GM12801 (cell line): ENCODE results near the gene IGSF8.

ENCODE experiments used
- CTCF ChIP-seq: IDR thresholded peaks from one replicate; pipeline ENCODE4 v1.5.1; 2011; ENCODE audit warnings: control low read depth; ENCODE audit not compliant: insufficient read length; ENCODE audit errors: extremely low read depth

The IGSF8 gene

GRCh38 chr1:160075836-160076235 is 22.6 kb downstream of the IGSF8 start:
- TF ChIP-seq CTCF, result no peak

DNA sequence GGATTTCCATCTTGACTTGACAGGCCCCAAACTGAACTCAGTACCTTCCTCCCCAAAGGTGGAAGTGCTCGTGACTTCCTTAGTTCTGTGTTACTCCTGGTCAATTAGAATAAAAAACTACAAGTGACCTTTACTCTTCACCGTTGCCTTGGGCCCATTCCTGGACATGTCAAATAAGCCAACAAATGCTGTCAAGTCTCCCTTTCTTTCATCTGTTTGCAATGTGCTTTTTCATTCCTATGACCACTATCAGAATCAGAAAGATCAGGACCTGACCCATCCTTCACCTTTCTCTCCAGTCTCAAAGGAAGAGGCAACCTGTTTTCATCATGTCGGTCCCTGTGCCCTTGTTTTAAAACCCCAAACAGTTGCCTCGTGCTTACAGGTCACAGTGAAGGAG is 23.6 kb downstream of the IGSF8 start:
- TF ChIP-seq CTCF, result no peak

DNA sequence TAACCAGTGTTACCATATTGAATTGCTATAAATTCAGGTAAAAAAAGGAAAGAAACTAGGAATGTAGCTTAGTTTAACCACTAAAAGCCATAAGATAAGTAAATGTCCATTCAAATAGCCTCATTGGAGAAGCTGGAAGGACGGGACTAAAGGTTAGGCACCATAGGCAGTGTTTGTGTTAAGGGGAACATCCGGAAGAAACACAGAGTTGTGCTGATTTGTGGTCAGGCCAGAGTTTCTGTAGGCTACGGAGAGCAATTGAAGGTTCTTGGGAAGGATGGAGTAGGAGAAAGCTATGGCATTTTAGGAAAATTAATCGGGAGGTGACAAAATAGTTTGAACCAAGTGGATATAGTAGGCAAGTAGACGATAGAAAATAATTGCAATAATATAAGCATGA is 27.1 kb downstream of the IGSF8 start:
- no peak for TF ChIP-seq CTCF

DNA sequence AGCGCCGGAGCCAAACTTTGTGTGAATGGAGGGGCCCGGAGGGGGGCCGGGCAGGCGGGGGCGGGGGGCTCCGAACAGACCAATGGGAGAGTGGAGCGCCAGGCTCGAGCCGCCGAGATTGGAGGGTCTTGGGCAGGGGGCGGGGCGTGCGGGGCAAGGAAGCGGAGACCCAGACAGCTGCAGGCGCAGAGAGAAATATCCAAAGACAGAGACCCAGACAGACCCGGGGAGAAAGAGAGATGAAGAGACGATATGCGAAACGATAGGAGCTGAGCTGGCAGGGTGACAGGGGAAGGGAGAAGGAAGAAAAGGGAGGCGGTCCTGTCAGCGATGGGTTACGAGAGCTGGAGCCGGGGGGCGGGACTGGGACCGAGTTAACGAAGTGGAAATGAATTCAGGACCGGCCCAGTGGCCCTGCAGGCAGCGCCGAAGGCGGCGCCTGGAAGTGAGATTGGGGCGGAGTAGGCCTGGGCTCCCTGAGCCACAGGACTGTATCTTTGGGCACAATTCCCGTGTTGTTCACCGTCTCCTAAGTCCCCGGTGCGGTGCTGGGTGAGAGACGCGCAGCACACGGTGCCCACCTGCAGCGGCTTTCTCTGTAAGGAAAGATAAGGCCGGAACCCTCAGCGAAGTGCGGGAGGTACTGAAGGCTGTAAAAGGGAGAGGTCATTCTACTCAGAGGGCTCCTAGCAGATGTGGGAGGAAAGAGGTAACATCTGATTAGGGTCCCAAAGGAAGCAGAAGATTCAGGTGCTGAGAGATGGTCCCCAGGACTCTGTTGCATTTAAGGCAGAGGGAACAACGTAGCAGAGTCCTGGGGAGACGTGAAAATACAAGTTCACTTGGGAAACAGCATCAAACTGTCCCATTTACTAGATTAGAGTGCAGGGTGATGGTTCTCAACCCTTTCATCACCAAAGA is 27.9 kb downstream of the IGSF8 start:
- TF ChIP-seq CTCF, result no peak

GRCh38 chr1:160069460-160070231 is 28.8 kb downstream of the IGSF8 start, which contains the start of gene KCNJ10:
KCNJ10 (minus strand) TSS chr1:160070160; CDS start chr1:160042532, 27,628 bp downstream.
- no peak for TF ChIP-seq CTCF

GRCh38 chr1:160068225-160068624 is 30.2 kb downstream of the IGSF8 start:
- TF ChIP-seq CTCF, result no peak
